Neural cell (in vitro differentiated cells): Measurements from ENCODE around the gene HHLA2.

Experiments
- EP300 ChIP-seq: fragments of 450-650 bp; conservative IDR thresholded peaks from 2 replicates; pipeline ENCODE4 v1.6.1; 2014; ENCODE audit warnings: antibody characterized with exemption, mild to moderate bottlenecking, moderate library complexity; ENCODE audit not compliant: poor library complexity, severe bottlenecking
- EZH2 ChIP-seq: fragments of 200-600, 300-800 bp; shearing (Covaris generic), sonication (generic); IDR thresholded peaks from 2 replicates; pipeline ENCODE4 v1.6.1; 2014; ENCODE audit warnings: antibody characterized with exemption, low read length, borderline replicate concordance, mild to moderate bottlenecking; ENCODE audit not compliant: insufficient read depth, poor library complexity, severe bottlenecking
- MXI1 ChIP-seq: fragments of 450-650 bp; conservative IDR thresholded peaks from 2 replicates; pipeline ENCODE4 v1.6.1; 2014; ENCODE audit warnings: antibody characterized with exemption, mild to moderate bottlenecking; ENCODE audit not compliant: poor library complexity, severe bottlenecking
- POLR2AphosphoS5 ChIP-seq: IDR thresholded peaks from 2 replicates; pipeline ENCODE4 v1.6.1; 2012
- RAD21 ChIP-seq: fragments of 450-650 bp; conservative IDR thresholded peaks from 2 replicates; pipeline ENCODE4 v1.6.1; 2014; ENCODE audit warnings: antibody characterized with exemption, mild to moderate bottlenecking, moderate library complexity
- SMC3 ChIP-seq: fragments of 450-650 bp; conservative IDR thresholded peaks from 2 replicates; pipeline ENCODE4 v1.6.1; 2014; ENCODE audit warnings: antibody characterized with exemption, mild to moderate bottlenecking, moderate library complexity; ENCODE audit not compliant: poor library complexity
- TAF1 ChIP-seq: IDR thresholded peaks from 2 replicates; pipeline ENCODE4 v1.6.1; 2012; ENCODE audit warnings: low read depth
- TF ChIP-seq, protein P1 (sequence below): fragments of 450-650 bp; IDR thresholded peaks from 2 replicates; pipeline ENCODE4 v1.5.1; 2014; ENCODE audit warnings: antibody characterized with exemption, mild to moderate bottlenecking, moderate library complexity; ENCODE audit not compliant: poor library complexity, severe bottlenecking

DNA sequence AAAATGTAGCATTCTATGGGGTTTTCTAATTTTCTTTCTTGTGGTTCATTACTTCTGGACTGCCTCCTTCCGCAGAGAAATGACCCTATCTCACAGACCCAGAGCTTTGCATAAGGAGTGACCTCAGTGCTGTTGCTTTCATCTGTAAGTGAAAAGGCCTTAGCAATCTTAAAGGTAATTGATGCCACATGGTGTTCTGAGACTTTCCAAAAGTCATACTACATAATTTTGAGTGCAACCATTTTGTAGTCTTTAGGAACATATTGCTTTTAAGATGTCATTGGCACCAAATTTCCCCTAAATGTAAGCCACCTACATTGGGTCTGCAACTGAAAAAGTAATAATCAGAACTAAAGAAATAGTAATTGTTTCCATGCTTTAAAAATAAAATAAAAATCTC, 9.2 kb upstream of the HHLA2 start:
- TF ChIP-seq POLR2AphosphoS5 (no peak), EZH2 (no peak), EP300 (no peak), TAF1 (no peak), MXI1 (no peak), RAD21 (no peak), SMC3 (no peak)
- TF ChIP-seq, protein P1, sequence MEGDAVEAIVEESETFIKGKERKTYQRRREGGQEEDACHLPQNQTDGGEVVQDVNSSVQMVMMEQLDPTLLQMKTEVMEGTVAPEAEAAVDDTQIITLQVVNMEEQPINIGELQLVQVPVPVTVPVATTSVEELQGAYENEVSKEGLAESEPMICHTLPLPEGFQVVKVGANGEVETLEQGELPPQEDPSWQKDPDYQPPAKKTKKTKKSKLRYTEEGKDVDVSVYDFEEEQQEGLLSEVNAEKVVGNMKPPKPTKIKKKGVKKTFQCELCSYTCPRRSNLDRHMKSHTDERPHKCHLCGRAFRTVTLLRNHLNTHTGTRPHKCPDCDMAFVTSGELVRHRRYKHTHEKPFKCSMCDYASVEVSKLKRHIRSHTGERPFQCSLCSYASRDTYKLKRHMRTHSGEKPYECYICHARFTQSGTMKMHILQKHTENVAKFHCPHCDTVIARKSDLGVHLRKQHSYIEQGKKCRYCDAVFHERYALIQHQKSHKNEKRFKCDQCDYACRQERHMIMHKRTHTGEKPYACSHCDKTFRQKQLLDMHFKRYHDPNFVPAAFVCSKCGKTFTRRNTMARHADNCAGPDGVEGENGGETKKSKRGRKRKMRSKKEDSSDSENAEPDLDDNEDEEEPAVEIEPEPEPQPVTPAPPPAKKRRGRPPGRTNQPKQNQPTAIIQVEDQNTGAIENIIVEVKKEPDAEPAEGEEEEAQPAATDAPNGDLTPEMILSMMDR, result no peak
